Sigmoid colon (tissue), 7 donors: ENCODE data around the gene ERFL. TPM values are rescaled to one million over a fixed set of nuclear protein-coding genes. Genes with fewer than 3 reads are reported as not detected.
A peak's percentile ranks its signal among the peaks of the same experiment; 100 is the strongest.
"Not testable (repeated sequence)": the region's sequence is repeated elsewhere in the genome, so short reads cannot be mapped to it uniquely, and the experiment has no call there.

ENCODE experiments used
- DNase-seq: peaks from one replicate; pipeline ENCODE4 v3.0.0-alpha.2; 2019
- H3K27ac ChIP-seq, 4 donors: fragments of 200-600 bp; sonication (generic); one replicate each; pipeline ENCODE4 v1.5.1; 2016 to 2019; ENCODE audit warnings: mild to moderate bottlenecking in 1 of 4
- H3K27me3 ChIP-seq, 3 donors: fragments of 200-600 bp; sonication (generic); one replicate each; pipeline ENCODE4 v1.5.1; 2019; ENCODE audit warnings: mild to moderate bottlenecking in 1 of 3
- H3K36me3 ChIP-seq, 4 donors: fragments of 200-600 bp; sonication (generic); one replicate each; pipeline ENCODE4 v1.5.1; 2016 to 2019
- H3K4me1 ChIP-seq, 4 donors: fragments of 200-600 bp; sonication (generic); one replicate each; pipeline ENCODE4 v1.5.1; 2017 to 2019
- H3K4me3 ChIP-seq, 4 donors: fragments of 200-600 bp; sonication (generic); one replicate each; pipeline ENCODE4 v1.5.1; 2017 to 2019; ENCODE audit warnings: mild to moderate bottlenecking in 2 of 4, moderate library complexity in 1 of 4
- H3K9me3 ChIP-seq, 4 donors: fragments of 200-600 bp in 3 of 4; sonication (generic) in 3 of 4; one replicate each; pipeline versions ENCODE4 v1.5.1 to v1.6.1; 2013 to 2019
- CTCF ChIP-seq, 4 experiments: fragments of 450-650 bp in 3 of 4; fragments of 200-600 bp in 1 of 4; IDR thresholded peaks; one replicate each; pipeline ENCODE4 v1.5.1; 2016 to 2019; ENCODE audit warnings: antibody characterized with exemption in 4 of 4, mild to moderate bottlenecking in 3 of 4, moderate library complexity in 2 of 4
- EP300 ChIP-seq, 4 donors: sonication (generic); formaldehyde crosslinking; IDR thresholded peaks; one replicate each; pipeline ENCODE4 v1.6.1; 2017; ENCODE audit warnings: antibody characterized with exemption in 4 of 4
- POLR2A ChIP-seq, 2 donors: fragments of 450-650 bp; IDR thresholded peaks; one replicate each; pipeline ENCODE4 v1.6.1; 2016; ENCODE audit warnings: antibody characterized with exemption in 2 of 2, mild to moderate bottlenecking in 2 of 2, moderate library complexity in 2 of 2
- POLR2AphosphoS5 ChIP-seq, 4 donors: sonication (generic); formaldehyde crosslinking; IDR thresholded peaks; one replicate each; pipeline ENCODE4 v1.6.1; 2017; ENCODE audit warnings: antibody characterized with exemption in 4 of 4
- WGBS, 2 donors: extraction: QIAGEN DNeasy Blood & Tissue Kit; methylation state at CpG; one replicate each; pipeline ENCODE4 v1.1.7; 2013; 5-methylcytosine and 5-hydroxymethylcytosine counted together
- intact Hi-C: fragments of 100-400 bp; cut with DNase I; formaldehyde crosslinking; loops from one replicate; pipeline ENCODE4 v1.15.1; 2023
- polyA plus RNA-seq, 3 donors: library from polyadenylated mRNA; stranded (reverse); fragments of 200-250 nt; gene quantifications; one replicate each; pipeline ENCODE4 v1.2.3, GENCODE V29; 2013
- total RNA-seq, 4 donors: library from RNA; depleted of rRNA; stranded (reverse); fragments of >200 nt; gene quantifications; one replicate each; pipeline ENCODE4 v1.1.0, GENCODE V29; 2016
- donor health status: healthy with polysubstance abuse.
- donor health status: Bipolar disorder and iron deficiency.
- donor health status: healthy.

Gene ERFL
- total and polyA plus RNA-seq, 7 donors: 1.3 TPM; not detected in 6

GRCh38 chr19:41877916-41878905 is 50.0 kb downstream of the ERFL start:
- no peak overlapping the region for H3K4me3 ChIP-seq
- H3K4me1 ChIP-seq: peaks cover 0 to 5% (median 0%) of the 10 kb centered on the region in 4 donors
- H3K36me3 ChIP-seq: no peaks in the 10 kb centered on the region
- 67 to 84% methylated on average over 17 of the region's 17 CpGs for WGBS, 2 donors
- DNase-seq: no peak
- no peaks in the 10 kb centered on the region for H3K9me3 ChIP-seq
- H3K27ac ChIP-seq: no peak overlapping the region
- intact Hi-C loops: no loop called here
- TF ChIP-seq CTCF (IDR thresholded peaks at IDR 0.05) (no peak), POLR2AphosphoS5 (IDR thresholded peaks at IDR 0.05) (no peak), POLR2A (IDR thresholded peaks at IDR 0.05) (no peak), EP300 (IDR thresholded peaks at IDR 0.05) (no peak)
- H3K27me3 ChIP-seq: no peaks in the 10 kb centered on the region

GRCh38 chr19:41876847-41877832 is 51.1 kb downstream of the ERFL start, which contains the start of gene CD79A:
Gene CD79A, plus strand, starts transcription at chr19:41877279. Its CDS starts 26 bp downstream, at chr19:41877305.
- Histone ChIP-seq H3K4me3 (no peak within 1 kb of the TSS), H3K36me3 (peaks cover 0 to under 1% (median under 1%) of the 10 kb centered on the region in 4 donors), H3K4me1 (no peaks in the 10 kb centered on the region), H3K9me3 (no peaks in the 10 kb centered on the region), H3K27ac (no peak within 1 kb of the TSS), H3K27me3 (no peaks in the 10 kb centered on the region)
- no peak for DNase-seq
- WGBS, 2 donors: 44 to 82% methylated on average over 9 of the region's 9 CpGs
- intact Hi-C loops: no loop called here
- TF ChIP-seq EP300 (IDR thresholded peaks at IDR 0.05): no peak
- TF ChIP-seq POLR2A (IDR thresholded peaks at IDR 0.05): no peak
- no peak for TF ChIP-seq CTCF (IDR thresholded peaks at IDR 0.05)
- no peak for TF ChIP-seq POLR2AphosphoS5 (IDR thresholded peaks at IDR 0.05)

- 65 to 70% methylated on average over 3 of the region's 3 CpGs for WGBS, 2 donors
Measured at GRCh38 chr19:41875973-41876372, 52.3 kb downstream of the ERFL start.

GRCh38 chr19:41872775-41873647 is 55.2 kb downstream of the ERFL start:
- Histone ChIP-seq H3K9me3 (no peaks in the 10 kb centered on the region), H3K4me1 (no peaks in the 10 kb centered on the region), H3K27me3 (no peaks in the 10 kb centered on the region), H3K27ac (no peak overlapping the region), H3K36me3 (peaks cover 11 to 42% (median 27%) of the 10 kb centered on the region in 4 donors), H3K4me3 (no peak overlapping the region)
- peak; percentile 65 for DNase-seq
- intact Hi-C loops: no loop called here
- TF ChIP-seq CTCF (IDR thresholded peaks at IDR 0.05) (peak in 2 of 4 experiments; percentile 32 to 42), EP300 (IDR thresholded peaks at IDR 0.05) (no peak), POLR2AphosphoS5 (IDR thresholded peaks at IDR 0.05) (peak in 2 of 4 donors; percentile 38), POLR2A (IDR thresholded peaks at IDR 0.05) (no peak)
- WGBS, 2 donors: 37 to 47% methylated on average over 18 of the region's 18 CpGs

More at GRCh38 chr19:41875973-41876372, 52.3 kb downstream of the ERFL start:
- peaks cover 3 to 12% (median 11%) of the 10 kb centered on the region in 4 donors for H3K36me3 ChIP-seq
- H3K4me3 ChIP-seq, intact Hi-C loops, H3K4me1 ChIP-seq, H3K9me3 ChIP-seq, DNase-seq, H3K27ac ChIP-seq, H3K27me3 ChIP-seq: not testable (repeated sequence)
